Femur (tissue), 1 donor: ENCODE measurements around the gene CLBA1.
"Not testable (repeated sequence)": the region's sequence is repeated elsewhere in the genome, so short reads cannot be mapped to it uniquely, and the experiment has no call there.

ENCODE experiments used
- DNase-seq: peaks from one replicate; pipeline ENCODE4 v3.0.0-alpha.2; 2017

CLBA1 gene

DNA sequence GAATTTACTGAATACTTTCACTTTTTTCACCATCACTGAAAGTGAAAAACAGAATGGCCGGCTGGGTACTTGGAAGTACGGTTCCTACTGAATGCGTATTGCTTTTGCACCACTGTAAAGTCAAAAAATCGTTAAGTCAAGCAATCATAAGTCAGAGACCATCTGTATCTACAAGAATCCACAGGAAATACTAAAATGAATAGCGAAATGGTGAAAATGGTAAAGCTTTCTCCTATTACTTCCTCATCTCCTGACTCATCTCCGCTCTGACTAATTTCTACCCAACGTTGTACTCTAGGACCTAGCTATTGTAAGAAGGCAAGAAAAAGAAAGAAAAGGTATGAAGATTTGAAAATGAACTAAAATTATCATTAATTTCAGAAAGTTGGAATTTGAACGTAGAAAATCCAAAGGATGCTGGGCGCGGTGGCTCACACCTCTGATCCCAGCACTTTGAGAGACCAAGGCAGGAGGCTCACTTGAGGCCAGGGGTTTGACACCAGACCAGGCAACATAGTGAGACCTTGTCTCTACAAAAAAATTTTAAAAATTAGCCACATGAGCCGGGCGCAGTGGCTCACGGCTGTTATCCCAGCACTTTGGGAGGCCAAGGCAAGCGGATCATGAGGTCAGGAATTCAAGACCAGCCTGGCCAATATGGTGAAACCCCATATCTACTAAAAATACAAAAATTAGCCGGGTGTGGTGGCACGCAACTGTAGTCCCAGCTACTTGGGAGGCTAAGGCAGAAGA lies 40.6 kb downstream of the CLBA1 start:
- no peak for DNase-seq

DNA sequence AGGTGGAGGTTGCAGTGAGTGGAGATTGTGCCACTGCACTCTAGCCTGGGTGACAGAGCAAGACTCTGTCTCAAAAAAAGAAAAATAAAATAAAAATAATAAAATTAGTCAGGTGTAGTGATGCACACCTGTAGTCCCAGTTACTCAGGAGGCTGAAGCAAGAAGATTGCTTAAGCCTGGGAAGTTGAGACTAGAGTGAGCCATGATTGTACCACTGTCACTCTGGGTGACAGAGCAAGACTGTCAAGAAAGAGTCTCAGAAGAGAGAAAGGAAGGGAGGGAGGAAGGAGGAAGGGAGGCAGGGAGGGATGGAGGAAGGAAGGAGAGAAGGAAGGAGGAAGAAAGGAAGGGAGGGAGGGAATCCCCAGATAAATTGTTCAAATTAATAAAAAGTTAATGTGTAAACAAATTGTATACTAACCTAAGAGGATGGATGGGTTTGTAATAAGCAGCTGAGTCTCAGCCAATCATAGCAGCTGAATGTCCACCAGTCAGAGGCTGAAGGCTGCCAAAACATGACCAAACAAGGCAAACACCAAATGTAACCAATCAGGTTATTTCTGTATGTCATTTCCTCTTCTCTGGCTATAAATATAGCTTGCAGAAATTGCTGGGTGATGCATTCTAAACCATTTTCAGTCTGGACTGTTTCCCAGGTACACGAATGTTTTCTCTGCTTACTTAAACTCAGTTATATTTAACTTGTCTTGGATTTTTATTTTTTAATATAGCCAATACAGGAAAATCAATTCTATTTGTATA lies 41.4 kb downstream of the CLBA1 start:
- DNase-seq, result peak; percentile 44

DNA sequence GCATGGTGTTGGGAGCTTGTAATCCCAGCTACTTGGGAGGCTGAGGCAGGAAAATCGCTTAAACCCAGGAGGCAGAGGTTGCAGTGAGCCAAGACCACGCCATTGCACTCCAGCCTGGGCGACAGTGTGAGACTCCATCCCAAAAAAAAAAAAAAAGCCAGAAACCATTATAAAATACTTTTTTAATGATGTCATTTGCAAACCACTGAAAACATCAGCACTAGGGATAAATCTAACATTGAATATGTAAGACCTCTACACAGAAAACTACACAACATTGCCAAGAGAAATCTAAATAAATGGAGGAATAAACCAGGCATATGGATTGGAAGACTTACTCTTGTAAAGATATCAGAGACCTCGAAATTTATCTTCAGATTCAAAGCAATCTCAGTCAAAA lies 42.1 kb downstream of the CLBA1 start:
- DNase-seq, result not testable (repeated sequence)

DNA sequence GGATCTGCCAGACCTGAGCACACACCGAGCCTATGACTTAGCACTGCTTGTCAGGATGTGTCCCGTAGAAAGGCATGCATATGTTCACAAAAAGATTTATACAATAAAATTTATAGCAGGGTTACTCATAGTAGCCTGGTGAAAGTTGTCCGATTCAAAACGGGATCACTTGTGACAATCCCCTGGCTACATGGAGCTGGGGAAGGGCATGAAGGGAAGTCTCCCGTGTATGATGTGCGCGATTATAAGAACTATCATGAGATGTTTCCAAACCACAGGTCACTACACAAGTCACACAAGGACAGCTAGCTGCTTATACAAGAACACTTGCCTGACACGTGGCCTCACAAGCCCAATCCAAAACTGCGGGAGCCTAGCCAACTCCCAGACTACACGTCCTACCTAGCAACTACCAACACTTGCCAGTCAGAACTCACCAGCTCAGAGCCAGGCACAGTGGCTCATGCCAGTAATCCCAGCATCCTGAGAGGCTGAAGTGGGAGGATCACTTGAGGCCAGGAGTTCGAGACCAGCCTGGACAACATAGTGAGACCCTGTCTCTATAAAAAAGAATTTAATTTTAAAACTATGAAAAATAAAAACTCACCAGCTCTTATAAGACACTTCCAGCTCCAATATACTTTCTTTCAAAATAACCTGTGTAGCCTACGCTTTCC lies 42.8 kb downstream of the CLBA1 start:
- DNase-seq, result no peak

DNA sequence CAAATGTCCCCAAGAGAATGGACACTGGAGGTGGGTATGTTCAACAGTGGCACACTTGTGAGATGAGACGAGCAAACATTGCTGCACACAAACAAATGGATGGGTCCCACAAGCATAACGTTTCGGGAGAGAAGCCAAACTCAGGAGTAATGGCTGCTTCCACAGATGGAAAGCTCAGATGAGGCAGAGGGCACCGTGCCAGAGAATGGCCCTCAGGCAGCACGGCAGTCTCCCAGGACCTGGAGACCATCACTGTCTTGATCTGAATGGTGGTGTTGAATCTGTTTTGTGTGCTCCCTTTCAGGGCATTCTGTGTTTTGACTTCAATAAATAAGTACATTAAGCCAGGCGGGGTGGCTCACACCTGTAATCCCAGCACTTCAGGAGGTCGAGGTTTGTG lies 43.8 kb downstream of the CLBA1 start:
- DNase-seq, result no peak

DNA sequence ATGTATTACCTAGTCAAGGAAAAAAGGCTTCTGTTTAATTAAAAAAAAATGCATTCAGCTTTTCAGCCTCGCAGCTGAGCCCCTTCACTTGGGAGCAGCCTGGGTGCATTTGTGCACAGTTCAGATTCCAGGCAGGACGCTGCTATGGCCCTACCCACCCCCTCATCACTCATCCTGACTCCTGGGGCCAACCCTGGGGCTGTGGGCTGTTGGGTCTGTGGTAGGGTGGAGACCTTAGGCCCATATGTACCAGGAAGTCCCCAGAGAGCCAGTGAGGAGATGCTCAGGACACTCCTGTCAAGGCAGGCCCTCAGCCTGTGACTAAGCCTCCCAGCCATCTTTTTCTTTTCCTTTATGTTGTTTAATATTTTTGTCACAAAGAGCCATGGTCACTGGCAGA lies 44.6 kb downstream of the CLBA1 start:
- DNase-seq, result no peak

DNA sequence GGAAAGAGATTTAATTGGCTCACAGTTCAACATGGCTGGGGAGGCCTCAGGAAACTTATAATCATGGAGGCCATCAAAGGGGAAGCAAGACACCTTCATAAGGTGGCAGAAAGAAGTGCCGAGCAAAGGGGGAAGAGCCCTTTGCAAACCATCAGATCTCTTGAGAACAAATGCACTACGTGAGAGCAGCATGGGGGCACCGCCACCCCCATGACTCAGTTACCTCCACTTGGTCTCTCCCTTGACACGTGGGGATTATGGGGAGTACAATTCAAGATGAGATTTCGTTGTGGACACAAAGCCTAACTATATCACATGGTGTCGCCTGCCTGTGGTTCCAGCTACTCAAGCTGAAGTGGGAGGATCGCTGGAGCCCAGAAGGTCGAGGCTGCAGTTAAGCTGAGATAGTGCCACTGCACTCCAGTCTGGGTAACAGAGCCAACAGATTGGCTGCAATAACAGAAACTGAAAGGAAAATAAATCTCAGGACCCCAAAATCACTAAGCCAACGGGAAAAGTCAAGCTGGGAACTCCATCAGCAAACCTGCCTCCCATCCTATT lies 45.3 kb downstream of the CLBA1 start:
- DNase-seq, result no peak

DNA sequence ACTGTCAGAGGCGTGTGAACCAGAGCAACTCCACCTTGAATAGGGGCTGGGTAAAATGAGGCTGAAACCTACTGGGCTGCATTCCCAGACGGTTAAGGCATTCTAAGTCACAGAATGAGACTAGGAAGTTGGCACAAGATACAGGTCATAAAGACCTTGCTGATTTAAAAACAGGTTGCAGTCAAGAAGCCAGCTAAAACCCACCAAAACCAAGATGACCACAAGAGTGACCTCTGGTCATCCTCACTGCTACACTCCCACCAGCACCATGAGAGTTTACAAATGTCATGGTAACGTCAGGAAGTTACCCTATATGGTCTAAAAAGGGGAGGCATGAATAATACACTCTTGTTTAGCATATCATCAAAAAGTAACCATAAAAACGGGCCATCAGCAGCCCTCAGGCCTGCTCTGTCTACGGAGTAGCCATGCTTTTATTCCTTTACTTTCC lies 46.9 kb downstream of the CLBA1 start:
- not testable (repeated sequence) for DNase-seq

DNA sequence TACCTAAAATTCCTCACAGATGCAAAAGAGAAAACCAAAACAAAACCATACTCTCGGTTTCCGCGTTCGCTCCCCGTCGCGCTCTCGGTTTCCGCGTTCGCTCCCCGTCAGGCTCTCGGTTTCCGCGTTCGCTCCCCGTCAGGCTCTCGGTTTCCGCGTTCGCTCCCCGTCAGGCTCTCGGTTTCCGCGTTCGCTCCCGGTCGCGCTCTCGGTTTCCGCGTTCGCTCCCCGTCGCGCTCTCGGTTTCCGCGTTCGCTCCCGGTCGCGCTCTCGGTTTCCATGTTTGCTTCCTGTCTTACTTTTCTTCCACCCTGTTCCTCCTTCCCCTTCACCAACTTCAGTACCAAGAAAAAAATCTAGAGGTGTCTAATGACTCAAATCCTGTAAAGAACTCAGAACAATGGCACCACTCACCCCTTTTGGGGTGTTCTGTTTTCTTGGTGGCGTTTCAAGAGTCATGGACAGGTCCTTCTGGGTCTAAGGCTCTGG lies 47.9 kb downstream of the CLBA1 start:
- DNase-seq, result not testable (repeated sequence)

DNA sequence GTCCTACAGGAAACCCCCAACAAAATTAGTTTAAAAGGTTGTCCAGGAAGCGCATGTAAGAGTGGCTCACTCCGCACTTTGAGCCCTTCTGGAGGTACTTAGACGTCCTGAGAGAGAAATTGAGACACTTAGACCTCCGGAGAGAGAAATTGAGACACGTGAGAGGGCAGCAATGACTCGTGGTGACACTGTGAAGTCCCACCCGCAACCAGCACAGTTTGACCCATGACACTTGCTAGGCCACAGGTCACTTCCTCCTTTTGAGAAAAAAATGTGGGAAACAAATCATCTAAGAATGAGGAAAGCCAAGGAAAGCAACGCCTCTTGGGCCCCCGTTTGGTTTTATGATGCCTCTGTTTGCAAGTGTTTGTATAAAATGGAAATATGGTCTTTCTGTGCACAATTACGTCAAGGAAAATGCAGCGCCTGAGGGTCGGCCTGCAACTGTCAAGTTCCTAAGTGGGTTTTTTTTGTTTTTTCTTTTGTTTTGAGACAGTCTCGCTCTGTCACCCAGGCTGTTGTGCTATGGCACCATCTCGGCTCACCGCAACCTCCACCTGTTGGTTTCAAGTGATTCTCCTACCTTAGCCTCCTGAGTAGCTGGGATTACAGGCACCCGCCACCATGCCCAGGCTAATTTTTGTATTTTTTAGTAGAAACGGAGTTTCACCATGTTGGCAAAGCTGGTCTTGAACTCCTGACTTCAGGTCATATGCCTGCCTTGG lies 48.9 kb downstream of the CLBA1 start:
- no peak for DNase-seq

DNA sequence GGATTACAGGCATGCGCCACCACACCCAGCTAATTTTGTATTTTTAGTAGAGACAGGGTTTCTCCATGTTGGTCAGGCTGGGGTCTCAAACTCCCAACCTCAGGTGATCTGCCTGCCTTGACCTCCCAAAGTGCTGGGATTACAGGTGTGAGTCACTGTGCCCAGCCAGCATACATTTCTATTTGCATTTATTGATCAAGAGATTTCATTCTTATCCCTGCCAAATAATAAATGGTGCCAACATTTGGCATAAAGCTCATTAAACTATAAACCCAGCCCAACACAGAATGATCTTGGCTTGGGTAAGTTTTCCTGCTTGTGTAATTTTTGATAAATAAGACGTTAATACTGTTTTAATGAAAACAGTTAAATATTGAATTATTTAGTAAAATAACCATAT lies 50.0 kb downstream of the CLBA1 start:
- DNase-seq, result not testable (repeated sequence)

DNA sequence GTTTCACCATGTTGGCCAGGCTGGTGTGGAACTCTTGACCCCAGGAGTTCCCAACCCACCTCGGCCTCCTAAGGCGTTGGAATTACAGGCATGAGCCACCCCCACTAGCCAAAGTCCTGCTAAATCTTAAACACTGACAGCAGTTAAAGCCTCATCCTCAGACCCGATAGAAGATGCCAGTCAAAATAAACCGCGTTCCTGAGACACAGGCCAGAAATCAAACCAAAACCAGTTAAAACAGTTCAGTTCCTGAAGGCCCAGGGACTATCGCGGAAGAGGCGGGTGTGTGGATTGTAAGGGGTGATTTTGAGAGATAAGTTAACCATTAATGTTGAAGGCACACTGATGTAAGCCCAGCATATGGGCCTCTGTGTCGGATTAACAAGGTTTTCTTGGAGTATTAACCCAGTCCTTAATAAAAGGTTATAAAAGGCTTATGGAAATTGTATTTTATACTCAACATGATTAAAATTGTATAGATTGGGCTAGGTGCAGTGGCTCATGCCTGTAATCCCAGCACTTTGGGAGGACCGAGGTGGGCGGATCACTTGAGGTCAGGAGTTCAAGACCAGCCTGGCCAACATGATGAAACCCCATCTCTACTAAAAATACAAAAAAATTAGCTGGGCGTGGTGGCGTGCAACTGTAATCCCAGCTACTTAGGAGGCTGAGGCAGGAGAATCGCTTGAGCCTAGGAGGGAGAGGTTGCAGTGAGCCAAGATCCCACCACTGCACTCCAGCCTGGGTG lies 54.0 kb downstream of the CLBA1 start:
- DNase-seq, result no peak

DNA sequence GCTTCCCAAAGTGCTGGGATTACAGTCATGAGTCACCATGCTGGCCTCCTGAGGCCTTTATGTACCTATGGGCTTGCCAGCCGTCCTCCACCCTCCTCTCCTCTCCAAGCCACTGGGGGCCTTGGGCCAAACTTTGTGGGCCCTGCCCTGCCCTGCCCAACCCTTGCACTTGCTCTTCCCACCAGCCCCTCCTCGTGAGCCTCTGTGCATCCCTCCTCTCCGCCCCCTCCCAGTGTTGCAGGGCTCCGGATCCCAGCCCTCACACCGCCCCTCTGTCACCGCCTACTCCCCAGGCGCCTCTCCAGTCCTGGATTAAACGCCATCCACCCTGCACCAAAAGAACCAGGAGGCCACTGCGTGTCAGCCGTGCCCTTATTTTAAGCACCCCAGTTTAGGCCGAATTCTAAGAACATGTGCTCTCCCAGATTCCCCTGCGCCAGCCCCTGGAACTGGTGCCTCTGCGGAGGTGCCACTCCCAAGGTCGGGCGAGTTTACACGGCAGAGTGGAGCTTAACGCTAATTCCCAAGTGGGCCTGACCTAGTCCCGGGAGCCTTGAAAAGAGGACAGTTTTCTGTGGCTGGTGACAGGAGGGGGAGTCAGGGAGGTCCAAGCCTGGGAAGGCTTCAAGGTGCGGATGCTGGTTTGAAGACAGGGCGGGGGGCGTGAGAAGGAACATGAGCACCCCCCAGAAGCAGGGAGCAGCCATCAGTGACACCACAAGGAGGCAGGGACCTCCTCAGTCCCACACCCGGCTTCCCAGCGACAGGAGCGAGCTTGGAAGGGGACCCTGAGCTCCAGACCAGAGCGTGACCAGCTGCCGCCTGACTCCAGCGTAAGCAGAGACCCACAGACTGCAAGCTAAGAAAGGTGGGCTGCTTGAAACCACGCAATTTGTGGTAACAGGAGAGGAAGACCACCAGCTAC lies 56.5 kb downstream of the CLBA1 start:
- DNase-seq, result no peak

DNA sequence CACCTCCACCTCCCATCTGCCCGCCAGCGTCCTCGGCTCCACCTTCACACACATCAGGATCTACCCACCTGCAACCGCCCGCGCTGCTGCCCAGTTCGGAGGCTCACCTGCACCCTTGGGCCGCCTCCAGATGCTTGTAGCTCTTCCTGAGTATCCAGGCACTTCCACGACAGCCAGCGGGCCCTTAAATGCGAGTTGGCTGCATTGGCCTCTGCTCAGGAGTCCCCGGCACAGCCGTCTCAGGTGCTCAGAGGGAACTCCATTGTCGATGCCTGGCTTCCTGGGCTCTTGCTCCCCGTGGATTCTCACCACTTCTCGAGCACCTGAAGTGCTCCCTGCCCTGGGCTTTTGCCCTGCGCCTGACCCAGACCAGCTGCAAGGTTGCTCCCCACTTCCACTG lies 57.2 kb downstream of the CLBA1 start:
- no peak for DNase-seq

DNA sequence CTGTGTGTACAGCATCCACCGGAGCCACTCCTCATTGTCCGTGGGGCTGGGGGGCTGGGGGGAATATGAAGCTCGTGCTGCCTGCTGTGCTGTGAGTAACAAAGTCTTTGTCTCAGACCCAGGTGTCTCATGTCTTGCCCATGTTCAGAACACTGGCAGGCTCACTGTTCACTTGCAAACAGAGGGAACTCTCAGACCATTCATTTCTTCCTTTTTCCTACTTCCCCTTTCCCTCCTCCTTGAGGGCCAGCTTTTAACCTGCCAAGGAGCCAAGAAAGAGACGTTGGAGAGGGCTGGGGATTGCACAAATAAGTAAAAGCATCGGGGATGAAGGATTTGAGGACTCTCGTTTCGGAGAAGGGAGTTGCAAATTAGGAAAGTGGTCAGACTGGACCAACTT lies 58.1 kb downstream of the CLBA1 start:
- no peak for DNase-seq
